Hematopoietic multipotent progenitor cell treated with erythropoietin and hydrocortisone succinate and interleukin-3 and kit ligand, for 17 days (in vitro differentiated cells): ENCODE results near the gene LRP1.

ENCODE experiments used
- DNase-seq: peaks from one replicate; pipeline ENCODE4 v3.0.0-alpha.2; 2015; ENCODE audit warnings: low spot score

Gene LRP1

GRCh38 chr12:57094208-57095160 is 33.8 kb upstream of the LRP1 start:
- DNase-seq = no peak

- no peak for DNase-seq
Measured at GRCh38 chr12:57095440-57095839, 32.8 kb upstream of the LRP1 start.

- DNase-seq = no peak
Measured at GRCh38 chr12:57096099-57096572, 32.1 kb upstream of the LRP1 start.

GRCh38 chr12:57096748-57097553 is 31.3 kb upstream of the LRP1 start:
- DNase-seq = no peak

GRCh38 chr12:57097554-57097835 is 30.8 kb upstream of the LRP1 start:
- DNase-seq = no peak

- DNase-seq = no peak
Measured at GRCh38 chr12:57098546-57098945, 29.7 kb upstream of the LRP1 start.

GRCh38 chr12:57099047-57099714 is 29.1 kb upstream of the LRP1 start:
- no peak for DNase-seq

- no peak for DNase-seq
Measured at GRCh38 chr12:57099766-57100165, 28.5 kb upstream of the LRP1 start.

GRCh38 chr12:57101892-57102695 is 26.2 kb upstream of the LRP1 start:
- peak; percentile 37 for DNase-seq

- DNase-seq = no peak
Measured at GRCh38 chr12:57103856-57104255, 24.4 kb upstream of the LRP1 start.

GRCh38 chr12:57104292-57104910 is 23.9 kb upstream of the LRP1 start:
- no peak for DNase-seq

GRCh38 chr12:57105011-57105753 is 23.1 kb upstream of the LRP1 start:
- no peak for DNase-seq

- no peak for DNase-seq
Measured at GRCh38 chr12:57106021-57106708, 22.1 kb upstream of the LRP1 start.

- DNase-seq = no peak
Measured at GRCh38 chr12:57107456-57108155, 20.7 kb upstream of the LRP1 start.

- DNase-seq = no peak
Measured at GRCh38 chr12:57109207-57110103, 18.8 kb upstream of the LRP1 start.

- DNase-seq = peak; percentile 89
Measured at GRCh38 chr12:57110104-57111030, 17.9 kb upstream of the LRP1 start.
